GM23338 (cell line): ENCODE data around the gene CFAP57. TPM values are rescaled to one million over a fixed set of nuclear protein-coding genes. Genes with fewer than 3 reads are reported as not detected.

ENCODE experiments used
- ATAC-seq: fragments of 200-7000 bp; cut with Tn5 transposase; 3 replicates; pipeline ENCODE4 v1.9.1; 2020
- DNase-seq: peaks from one replicate; pipeline ENCODE4 v3.0.0-alpha.2; 2015; ENCODE audit warnings: low spot score
- H2AFZ ChIP-seq: fragments of 200-600 bp; sonication (generic); 2 replicates; pipeline ENCODE4 v1.8.0; 2016; ENCODE audit warnings: antibody characterized with exemption, mild to moderate bottlenecking, moderate library complexity
- H3F3A ChIP-seq: fragments of 200-600 bp; sonication (generic); replicated peaks from 2 replicates; pipeline ENCODE4 v1.8.0; 2017; ENCODE audit warnings: antibody characterized with exemption, mixed run types, low read depth
- H3K27ac ChIP-seq: fragments of 200-600 bp; sonication (generic); 2 replicates; pipeline ENCODE4 v1.6.1; 2016; ENCODE audit warnings: low read depth
- H3K27me3 ChIP-seq: fragments of 200-600 bp; sonication (generic); 2 replicates; pipeline ENCODE4 v1.8.0; 2016; ENCODE audit warnings: mild to moderate bottlenecking, mixed run types, moderate library complexity; ENCODE audit not compliant: insufficient read depth
- H3K36me3 ChIP-seq: fragments of 200-600 bp; sonication (generic); 2 replicates; pipeline ENCODE4 v1.8.0; 2016; ENCODE audit warnings: mild to moderate bottlenecking; ENCODE audit not compliant: insufficient read depth
- H3K4me1 ChIP-seq: fragments of 200-600 bp; sonication (generic); 2 replicates; pipeline ENCODE4 v1.8.0; 2016; ENCODE audit warnings: mild to moderate bottlenecking, moderate library complexity; ENCODE audit not compliant: insufficient read depth
- H3K4me2 ChIP-seq: fragments of 200-600 bp; sonication (generic); 2 replicates; pipeline ENCODE4 v1.7.1; 2017; ENCODE audit warnings: mixed run types
- H3K4me3 ChIP-seq: fragments of 200-600 bp; sonication (generic); 2 replicates; pipeline ENCODE4 v1.6.1; 2016; ENCODE audit warnings: mixed run types
- H3K79me2 ChIP-seq: fragments of 200-600 bp; sonication (generic); replicated peaks from 2 replicates; pipeline ENCODE4 v1.8.0; 2017; ENCODE audit warnings: mild to moderate bottlenecking; ENCODE audit not compliant: insufficient read depth
- H3K9me2 ChIP-seq: fragments of 200-600 bp; sonication (generic); 2 replicates; pipeline ENCODE4 v1.8.0; 2017; ENCODE audit not compliant: insufficient read depth
- H4K20me1 ChIP-seq: fragments of 200-600 bp; sonication (generic); replicated peaks from 2 replicates; pipeline ENCODE4 v1.8.0; 2017; ENCODE audit warnings: mild to moderate bottlenecking; ENCODE audit not compliant: insufficient read depth
- H3K27ac Mint-ChIP-seq: 2 replicates; pipeline ENCODE4 v1.8.0; 2020; ENCODE audit warnings: inconsistent platforms, mild to moderate bottlenecking, moderate library complexity, mixed read lengths
- H3K27me3 Mint-ChIP-seq: 3 replicates; pipeline ENCODE4 v1.8.0; 2022; ENCODE audit warnings: low read depth, mild to moderate bottlenecking, moderate library complexity, mixed read lengths, inconsistent platforms; ENCODE audit not compliant: insufficient read depth, poor library complexity
- H3K36me3 Mint-ChIP-seq: 3 replicates; pipeline ENCODE4 v1.8.0; 2021; ENCODE audit warnings: low read depth, mild to moderate bottlenecking, inconsistent platforms, moderate library complexity, mixed read lengths
- H3K4me1 Mint-ChIP-seq: 3 replicates; pipeline ENCODE4 v1.8.0; 2020; ENCODE audit warnings: mild to moderate bottlenecking, inconsistent platforms, mixed read lengths
- H3K4me3 Mint-ChIP-seq: 3 replicates; pipeline ENCODE4 v1.8.0; 2021; ENCODE audit warnings: moderate library complexity, mild to moderate bottlenecking, inconsistent platforms, mixed read lengths
- H3K9me3 Mint-ChIP-seq: 3 replicates; pipeline ENCODE4 v1.8.0; 2020; ENCODE audit warnings: moderate library complexity, mild to moderate bottlenecking, inconsistent platforms, mixed read lengths
- CREB1 ChIP-seq: fragments of 250-450 bp; sonication (Bioruptor Pico); IDR thresholded peaks from 2 replicates; pipeline ENCODE4 v1.5.0; 2020; ENCODE audit warnings: low read depth, mild to moderate bottlenecking, moderate library complexity
- CTCF ChIP-seq, 2 experiments: fragments of 200-600 bp in 1 of 2; sonication (generic) in 1 of 2; conservative IDR thresholded peaks; 2 replicates each; pipeline versions ENCODE4 v1.5.1 to v1.6.1; 2016 to 2017; ENCODE audit warnings: antibody characterized with exemption in 2 of 2, low read depth in 2 of 2, mild to moderate bottlenecking in 2 of 2, moderate library complexity in 1 of 2
- ETS1 ChIP-seq: IDR thresholded peaks from 2 replicates; pipeline ENCODE4 v1.6.1; 2016; ENCODE audit warnings: antibody characterized with exemption
- EZH2 ChIP-seq: fragments of 200-600 bp; sonication (generic); IDR thresholded peaks from one replicate; pipeline ENCODE4 v1.8.0; 2017; ENCODE audit warnings: antibody characterized with exemption, mild to moderate bottlenecking, low read depth; ENCODE audit not compliant: unreplicated experiment
- EZH2phosphoT487 ChIP-seq: fragments of 200-600 bp; sonication (generic); IDR thresholded peaks from one replicate; pipeline ENCODE4 v1.8.1; 2018; ENCODE audit warnings: antibody characterized with exemption; ENCODE audit not compliant: unreplicated experiment
- NANOG ChIP-seq: IDR thresholded peaks from 2 replicates; pipeline ENCODE4 v1.6.1; 2016; ENCODE audit warnings: antibody characterized with exemption, borderline replicate concordance
- POLR2AphosphoS5 ChIP-seq: IDR thresholded peaks from 2 replicates; pipeline ENCODE4 v1.6.1; 2016; ENCODE audit warnings: antibody characterized with exemption, low read depth
- STAT1 ChIP-seq: IDR thresholded peaks from one replicate; pipeline ENCODE4 v1.6.1; 2016; ENCODE audit warnings: antibody characterized with exemption; ENCODE audit not compliant: unreplicated experiment
- ZNF114 ChIP-seq: fragments of 250-450 bp; sonication (Bioruptor Pico); IDR thresholded peaks from 2 replicates; pipeline ENCODE4 v1.5.0; 2020; ENCODE audit warnings: mild to moderate bottlenecking, moderate library complexity
- polyA plus RNA-seq: library from polyadenylated mRNA; unstranded; fragments of >200 nt; fragmentation: Nextera tagmentation; extraction: Ambion mirVana; gene quantifications from 2 replicates; pipeline ENCODE4 v1.2.1, GENCODE V29; 2016
- total RNA-seq: library from RNA; depleted of rRNA; stranded (reverse); fragments of >200 nt; shearing (Covaris generic); gene quantifications from 2 replicates; pipeline ENCODE4 v1.2.3, GENCODE V29; 2014

The CFAP57 gene
- total and polyA plus RNA-seq, 2 experiments from 2014 or later = 0.37 to 0.38 TPM

- TF ChIP-seq ETS1 (no peak), NANOG (no peak)
Observed at GRCh38 chr1:43292216-43292615, 120.1 kb downstream of the CFAP57 start (continued).

- no peak for DNase-seq
- Histone ChIP-seq H3K4me2 (no peak overlapping the region), H3K4me3 (no peak overlapping the region), H3K9me2 (peaks cover 6% of the 10 kb centered on the region; the same call in 1 of the 2 replicates), H3K27me3 (no peaks in the 10 kb centered on the region), H3K36me3 (no peaks in the 10 kb centered on the region), H2AFZ (no peak overlapping the region), H3K79me2 (no peaks in the 10 kb centered on the region), H3F3A (no peaks in the 10 kb centered on the region), H3K27ac (no peak overlapping the region), H3K4me1 (peaks cover 30% of the 10 kb centered on the region), H4K20me1 (no peaks in the 10 kb centered on the region)
- no peaks in the 10 kb centered on the region for H3K9me3 Mint-ChIP-seq
- TF ChIP-seq STAT1 (no peak), POLR2AphosphoS5 (no peak), ETS1 (no peak)
- ATAC-seq = no peak
- H3K36me3 Mint-ChIP-seq = no peaks in the 10 kb centered on the region
- peaks cover 6% of the 10 kb centered on the region for H3K27me3 Mint-ChIP-seq
- H3K4me1 Mint-ChIP-seq = peaks cover 28% of the 10 kb centered on the region
- H3K27ac Mint-ChIP-seq = no peak overlapping the region
- no peak overlapping the region for H3K4me3 Mint-ChIP-seq
Observed at GRCh38 chr1:43292679-43293078, 120.5 kb downstream of the CFAP57 start.

- H3K27ac ChIP-seq = no peak overlapping the region
- H4K20me1 ChIP-seq = no peaks in the 10 kb centered on the region
- no peak overlapping the region for H3K27ac Mint-ChIP-seq
- H3K27me3 Mint-ChIP-seq = peaks cover 6% of the 10 kb centered on the region
- no peak overlapping the region for H2AFZ ChIP-seq
- ATAC-seq (no peak), DNase-seq (no peak)
- H3K9me3 Mint-ChIP-seq = no peaks in the 10 kb centered on the region
- H3K4me3 ChIP-seq = no peak overlapping the region
- H3F3A ChIP-seq = no peaks in the 10 kb centered on the region
- TF ChIP-seq ETS1 = no peak
- no peak for TF ChIP-seq CTCF (conservative IDR thresholded peaks at IDR 0.05; ENCODE audit: low read depth in 2 of 2)
- TF ChIP-seq ZNF114 (CRISPR knock-in tag) = no peak
- TF ChIP-seq EZH2 = no peak
- TF ChIP-seq CREB1 (CRISPR knock-in tag) = no peak
- TF ChIP-seq EZH2phosphoT487 = no peak
- H3K36me3 Mint-ChIP-seq = no peaks in the 10 kb centered on the region
- H3K4me3 Mint-ChIP-seq = no peak overlapping the region
- H3K4me1 ChIP-seq = peaks cover 30% of the 10 kb centered on the region
- peaks cover 6% of the 10 kb centered on the region; the same call in 1 of the 2 replicates for H3K9me2 ChIP-seq
- no peaks in the 10 kb centered on the region for H3K27me3 ChIP-seq
- peaks cover 30% of the 10 kb centered on the region for H3K4me1 Mint-ChIP-seq
- no peaks in the 10 kb centered on the region for H3K79me2 ChIP-seq
- H3K36me3 ChIP-seq = no peaks in the 10 kb centered on the region
- no peak overlapping the region for H3K4me2 ChIP-seq
Observed at GRCh38 chr1:43293176-43293575, 121.0 kb downstream of the CFAP57 start.
